Cardiac septum (tissue), 1 donor: ENCODE results near the gene GLRA1. TPM values are rescaled to one million over a fixed set of nuclear protein-coding genes. Genes with fewer than 3 reads are reported as not detected.
"Not testable (repeated sequence)": the region's sequence is repeated elsewhere in the genome, so short reads cannot be mapped to it uniquely, and the experiment has no call there.

Experiments
- DNase-seq: peaks from one replicate; pipeline ENCODE4 v3.0.0-alpha.2; 2020; ENCODE audit warnings: low spot score
- intact Hi-C: fragments of 100-400 bp; cut with DNase I; formaldehyde crosslinking; loops from one replicate; pipeline ENCODE4 v1.14.0; 2022
- total RNA-seq: library from RNA; stranded (reverse); fragmentation: NEBNext Ultra II Directional; extraction: Animal tissue kit (Norgen Biotek cat#: 25700); gene quantifications from one replicate; pipeline ENCODE4 v1.2.1, GENCODE V29; 2021
- donor health status: DM: no; HTN: no; CAD: no.

Gene GLRA1
- total RNA-seq, 1 donor from 2014 or later: not detected

DNA sequence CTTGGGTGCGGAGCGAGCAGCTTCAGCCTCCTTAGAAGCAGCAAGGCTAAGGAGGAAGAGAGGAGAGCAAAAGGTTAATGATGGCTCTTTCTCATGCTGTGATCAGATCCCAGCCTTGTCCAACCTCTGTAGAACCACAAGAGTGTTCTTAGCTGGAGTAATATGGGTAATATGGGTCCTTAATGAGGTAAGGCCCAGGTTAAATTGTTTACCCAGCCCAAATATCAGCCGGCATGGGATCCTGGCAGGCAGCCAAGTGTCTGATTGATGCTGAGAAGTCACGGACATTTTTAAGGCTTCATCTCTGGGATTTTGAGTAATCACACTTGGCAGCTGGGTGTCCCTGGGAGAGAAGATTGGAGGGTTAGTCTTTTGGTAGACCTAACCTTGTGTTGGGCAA is 32.3 kb downstream of the GLRA1 start:
- intact Hi-C loops: no loop called here
- no peak for DNase-seq

GRCh38 chr5:151890299-151890698 is 34.4 kb downstream of the GLRA1 start:
- DNase-seq: no peak
- intact Hi-C loops: no loop called here

DNA sequence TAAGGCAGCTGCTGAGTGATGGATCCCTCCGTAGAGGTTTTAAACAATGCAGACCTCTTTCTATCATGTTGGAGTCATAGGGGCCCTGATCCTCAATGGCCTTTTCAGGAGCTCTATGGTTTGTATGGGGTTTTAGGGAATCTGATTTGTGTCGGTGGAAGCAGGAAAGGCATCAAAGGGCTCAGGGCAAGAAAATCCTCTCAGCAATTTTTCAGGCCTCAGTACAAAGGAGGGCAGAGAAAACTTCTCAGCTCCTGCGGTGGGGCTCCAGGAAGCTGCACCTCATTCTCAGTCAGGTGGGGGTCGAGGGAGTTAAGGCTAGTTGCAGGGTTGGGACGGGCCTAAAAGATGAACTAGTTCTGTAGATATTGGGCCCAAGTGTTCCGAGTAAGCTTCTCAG is 35.0 kb downstream of the GLRA1 start:
- DNase-seq: no peak
- intact Hi-C loops: no loop called here

- DNase-seq: no peak
- intact Hi-C loops: no loop called here
These were observed 37.9 kb downstream of the GLRA1 start for GRCh38 chr5:151886546-151887275.

DNA sequence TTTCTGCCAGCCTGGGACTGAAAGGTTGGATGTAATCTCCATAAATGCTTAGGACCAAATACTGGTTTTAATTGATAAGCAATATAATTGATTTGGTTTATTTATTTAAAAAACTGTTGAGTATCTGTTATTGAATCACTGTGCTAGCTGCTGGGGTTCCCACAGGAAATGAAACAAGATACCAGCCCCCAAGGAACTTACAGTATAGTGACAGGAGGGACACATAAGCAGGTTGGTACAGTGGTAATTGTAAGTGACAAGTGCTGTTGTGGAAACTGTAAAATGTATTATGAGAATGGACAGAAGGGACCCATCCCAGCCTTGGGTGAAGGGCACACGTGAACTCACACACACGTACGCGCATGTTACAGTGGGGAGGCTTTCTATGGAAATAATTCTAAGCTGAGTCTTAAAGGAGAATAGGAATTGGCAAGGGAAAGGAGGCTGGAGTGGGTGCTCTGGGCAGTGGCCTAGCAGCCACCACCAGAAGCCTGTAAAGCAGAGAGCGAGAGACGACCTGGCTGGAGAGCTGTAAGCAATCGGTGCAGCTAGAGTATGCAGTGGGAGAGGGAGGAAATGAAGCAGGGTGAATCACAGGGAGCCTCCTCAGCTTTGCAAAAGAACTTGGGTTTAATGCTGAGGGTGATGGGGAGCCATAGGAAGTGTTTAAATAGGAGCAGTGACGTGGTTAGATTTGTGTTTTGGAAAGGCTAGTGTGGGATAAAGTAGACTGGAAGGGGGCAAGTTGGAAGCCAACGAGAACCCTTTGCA is 39.3 kb downstream of the GLRA1 start:
- intact Hi-C loops: no loop called here
- DNase-seq: no peak

DNA sequence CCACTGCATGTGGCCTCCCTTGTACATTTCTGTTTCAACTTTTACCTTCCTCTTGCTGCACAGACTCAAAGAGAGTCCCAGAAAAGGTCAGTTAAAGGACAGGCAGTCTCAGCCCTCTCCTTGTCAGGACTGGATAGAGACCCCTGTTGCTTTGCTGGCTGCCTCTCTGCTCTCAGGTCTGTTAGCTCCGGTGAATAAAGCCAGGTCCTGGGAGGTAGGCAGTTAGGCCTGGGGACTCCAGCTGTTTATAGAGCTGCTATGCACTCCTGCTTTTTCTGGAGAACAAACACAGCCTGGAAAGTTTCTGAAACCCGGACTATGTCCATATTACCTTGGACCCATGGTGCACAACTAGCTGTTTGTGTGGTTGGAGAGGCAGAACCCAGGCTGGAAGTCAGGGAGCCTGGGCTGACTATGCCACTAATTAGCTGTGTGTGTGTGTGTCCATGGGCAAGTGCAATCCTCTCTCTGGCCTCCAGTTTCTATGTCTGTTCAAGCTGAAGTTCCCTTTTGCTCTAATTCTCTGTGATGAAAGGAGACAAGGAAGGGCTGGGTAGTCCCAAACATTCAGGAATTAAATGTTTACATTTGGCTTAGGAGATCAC is 42.9 kb downstream of the GLRA1 start:
- intact Hi-C loops: loop anchor here (5.0 kb wide), 1 partner anchor 36 kb away; no protein-coding TSS in a partner anchor
- no peak for DNase-seq

DNA sequence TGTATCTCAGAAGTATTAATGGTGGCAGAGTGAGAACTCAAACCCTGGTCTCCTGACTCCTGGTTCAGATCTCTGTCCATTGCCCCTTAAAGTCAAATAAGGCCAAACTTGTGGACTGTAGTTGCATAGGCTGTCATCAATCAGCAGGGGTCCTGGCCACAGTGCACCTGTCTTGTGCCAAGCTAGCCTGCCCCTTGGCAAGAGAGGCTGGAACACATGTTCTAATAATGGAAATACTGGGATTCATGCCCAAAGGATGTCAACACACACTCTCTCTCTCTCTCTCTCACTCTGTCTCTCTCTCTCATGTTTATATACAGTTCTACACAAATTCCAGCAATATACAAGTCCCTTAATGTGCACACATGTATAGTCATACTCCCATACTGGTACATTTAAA is 44.3 kb downstream of the GLRA1 start:
- intact Hi-C loops: loop anchor here (5.0 kb wide), 1 partner anchor 37 kb away; no protein-coding TSS in a partner anchor
- DNase-seq: no peak

- DNase-seq: no peak
- intact Hi-C loops: no loop called here
These were observed 51.0 kb downstream of the GLRA1 start for GRCh38 chr5:151873701-151874100.

DNA sequence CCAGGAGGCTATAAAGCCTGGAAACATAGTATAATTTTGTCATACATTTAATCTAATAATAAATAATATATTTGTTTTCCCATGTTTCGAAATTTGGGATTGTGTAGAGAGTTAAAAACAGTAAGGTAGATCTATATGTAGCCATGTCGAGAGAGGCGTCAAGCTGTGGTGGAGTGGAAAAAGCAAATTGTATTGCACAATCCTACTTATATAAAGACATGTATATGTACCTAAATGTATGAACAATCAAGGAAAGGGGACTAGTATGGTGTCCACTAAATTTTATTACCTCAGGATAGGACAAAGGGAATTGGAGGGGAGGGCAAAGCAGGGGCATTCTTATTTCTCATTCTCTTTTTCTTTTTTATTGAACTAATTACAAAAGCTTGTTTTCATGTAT is 52.0 kb downstream of the GLRA1 start:
- intact Hi-C loops: no loop called here
- DNase-seq: no peak

DNA sequence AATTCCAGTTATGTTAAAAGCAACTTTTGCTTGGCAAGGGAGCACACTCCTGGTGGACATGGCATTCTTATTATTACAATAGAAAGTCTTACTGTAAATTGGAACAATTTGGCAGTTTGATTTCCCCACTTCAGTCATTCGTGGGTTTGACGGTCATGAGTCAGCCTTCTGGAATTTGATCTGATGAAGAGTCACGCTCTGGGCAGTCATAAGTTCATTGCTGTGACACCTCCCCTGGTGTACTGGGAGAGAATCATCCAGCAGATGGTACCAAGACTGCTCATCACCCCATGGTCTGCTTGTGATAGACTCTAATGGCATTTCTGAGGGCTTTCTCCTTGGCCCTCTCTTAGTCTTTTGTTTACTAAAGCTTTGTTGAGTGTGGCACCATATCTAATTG is 53.8 kb downstream of the GLRA1 start:
- DNase-seq: no peak

DNA sequence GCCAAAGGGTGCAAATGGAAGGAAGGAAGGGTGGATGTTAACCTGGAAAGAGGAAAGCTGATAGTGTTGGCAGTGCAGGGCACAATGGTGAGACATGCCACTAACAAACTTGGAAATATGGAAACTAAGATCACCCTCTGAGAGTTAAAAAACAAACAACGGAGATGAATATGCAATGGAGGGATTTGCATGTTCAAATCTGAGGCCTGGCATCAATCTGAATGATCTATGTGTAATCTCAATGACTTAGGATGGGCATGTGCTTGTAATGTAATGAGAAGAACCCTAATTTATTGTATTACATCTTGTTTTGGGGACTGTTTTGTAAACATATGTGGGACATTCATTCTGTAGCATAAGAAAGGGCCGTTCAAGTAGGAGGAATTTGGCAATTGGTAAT is 54.4 kb downstream of the GLRA1 start:
- DNase-seq: no peak
- intact Hi-C loops: no loop called here

More for the DNA sequence above, 53.8 kb downstream of the GLRA1 start:
- intact Hi-C loops: no loop called here

- intact Hi-C loops: no loop called here
- DNase-seq: no peak
These were observed 54.8 kb downstream of the GLRA1 start for GRCh38 chr5:151869843-151870242.

DNA sequence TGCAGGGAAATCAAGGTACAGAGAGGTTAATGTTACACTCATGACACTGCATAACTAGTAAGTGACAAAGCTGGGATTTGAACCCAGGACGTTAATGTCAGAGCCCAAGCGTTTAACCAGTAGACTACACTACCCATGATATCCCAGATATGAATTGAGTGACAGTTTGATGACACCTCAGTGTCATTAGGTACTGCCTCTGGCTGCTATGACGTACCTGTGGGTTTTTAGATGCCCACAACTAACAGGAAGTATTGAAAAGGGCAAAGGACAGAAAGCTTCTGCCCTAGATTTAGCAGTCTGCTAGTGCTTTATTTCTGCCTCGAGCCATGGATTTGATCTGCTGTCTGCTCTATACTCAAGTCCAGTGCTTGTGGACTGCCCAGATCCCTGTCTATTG is 56.2 kb downstream of the GLRA1 start:
- intact Hi-C loops: no loop called here

DNA sequence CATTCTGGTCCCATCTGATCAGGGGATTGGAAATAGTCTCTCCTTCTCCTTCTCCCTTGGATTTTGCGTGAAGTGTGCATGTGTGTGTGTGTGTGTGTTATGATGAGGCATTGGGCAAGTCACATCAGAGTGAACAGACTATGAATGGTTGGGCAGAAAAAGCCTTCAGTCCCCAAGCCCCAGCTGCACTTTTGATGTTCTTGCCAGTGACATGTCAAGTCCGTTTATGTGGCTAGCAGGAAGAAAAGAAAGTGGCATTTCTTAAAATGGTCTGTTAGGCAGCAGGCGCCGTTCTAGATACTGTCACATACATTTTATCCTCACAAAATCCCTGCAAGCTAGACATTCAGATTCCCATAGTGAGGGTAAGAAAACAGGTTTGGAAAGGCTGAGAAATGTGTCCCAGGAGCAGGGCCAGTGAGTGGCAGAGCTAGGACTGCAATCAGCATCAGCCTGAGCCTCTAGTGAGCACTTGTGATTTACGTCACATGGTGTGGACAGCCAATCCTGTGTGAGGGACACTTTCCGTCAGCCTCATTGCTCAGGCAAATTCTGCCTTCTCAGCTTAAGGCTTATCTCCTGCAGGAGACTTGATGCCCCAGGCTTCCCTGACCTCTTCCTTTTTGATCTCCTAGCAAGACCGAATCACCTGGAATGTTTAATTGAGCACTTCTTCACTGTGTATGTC is 60.4 kb downstream of the GLRA1 start:
- intact Hi-C loops: no loop called here
- no peak for DNase-seq

More for the DNA sequence above, 56.2 kb downstream of the GLRA1 start:
- DNase-seq: no peak

- DNase-seq: no peak
- intact Hi-C loops: no loop called here
These were observed 61.1 kb downstream of the GLRA1 start for GRCh38 chr5:151863566-151863965.

DNA sequence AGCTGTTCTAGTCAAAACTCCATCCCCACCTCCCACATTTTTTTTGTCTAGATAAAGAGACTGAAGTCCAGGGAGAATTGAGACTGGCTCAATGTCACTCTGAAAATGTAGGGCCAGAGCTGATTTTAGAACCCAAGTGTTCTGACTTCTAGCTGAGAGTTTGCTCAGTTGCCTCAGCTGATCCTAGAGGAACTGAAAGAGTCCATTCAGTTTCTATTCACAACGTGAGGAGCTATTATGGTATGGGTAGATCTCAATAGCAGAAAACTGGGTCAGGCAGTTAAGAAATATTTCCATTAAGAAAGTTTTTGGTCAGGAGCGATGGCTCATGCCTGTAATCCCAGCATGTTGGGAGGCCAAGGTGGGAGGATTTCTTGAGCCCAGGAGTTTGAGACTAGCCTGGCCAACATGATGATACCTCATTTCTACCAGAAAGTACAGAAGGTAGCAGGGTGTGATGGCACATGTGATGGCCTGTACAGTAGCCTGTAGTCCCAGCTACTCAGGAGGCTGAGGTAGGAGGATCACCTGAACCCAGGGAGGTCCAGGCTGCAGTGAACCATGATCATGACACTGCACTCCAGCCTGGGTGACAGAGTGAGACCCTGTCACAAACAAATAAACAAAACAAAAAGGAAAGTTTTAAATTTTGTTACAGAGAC is 61.7 kb downstream of the GLRA1 start:
- intact Hi-C loops: no loop called here
- DNase-seq: no peak

DNA sequence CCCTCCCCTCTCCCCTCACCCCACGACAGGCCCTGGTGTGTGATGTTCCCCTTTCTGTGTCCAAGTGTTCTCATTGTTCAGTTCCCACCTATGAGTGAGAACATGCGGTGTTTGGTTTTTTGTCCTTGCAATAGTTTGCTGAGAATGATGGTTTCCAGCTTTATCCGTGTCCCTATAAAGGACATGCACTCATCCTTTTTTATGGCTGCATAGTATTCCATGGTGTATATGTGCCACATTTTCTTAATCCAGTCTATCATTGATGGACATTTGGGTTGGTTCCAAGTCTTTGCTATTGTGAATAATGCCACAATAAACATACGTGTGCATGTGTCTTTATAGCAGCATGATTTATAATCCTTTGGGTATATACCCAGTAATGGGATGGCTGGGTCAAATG is 63.8 kb downstream of the GLRA1 start:
- DNase-seq, intact Hi-C loops: not testable (repeated sequence)

DNA sequence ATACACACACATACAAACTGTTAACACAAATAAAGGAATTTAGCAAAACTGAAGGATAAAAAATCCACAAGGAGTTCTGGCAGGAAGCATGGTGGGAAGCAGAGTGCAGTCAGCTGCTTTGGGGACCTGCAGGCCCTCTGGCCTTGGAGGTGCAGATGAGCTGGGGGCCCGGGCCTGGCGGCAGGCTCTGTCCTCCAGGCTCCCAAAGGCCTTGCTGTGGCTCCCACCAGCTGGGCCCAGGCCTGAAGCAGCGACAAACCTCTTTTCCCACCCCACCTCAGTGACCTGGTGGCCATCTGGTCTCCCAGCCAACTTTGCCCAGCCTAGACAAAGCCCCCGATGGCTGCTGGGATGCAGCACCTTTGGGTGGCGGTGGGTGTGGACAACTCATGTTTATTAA is 67.8 kb downstream of the GLRA1 start:
- DNase-seq: no peak
- intact Hi-C loops: no loop called here

GRCh38 chr5:151855701-151856100 is 69.0 kb downstream of the GLRA1 start:
- intact Hi-C loops: no loop called here

GRCh38 chr5:151847871-151848270 is 76.8 kb downstream of the GLRA1 start:
- intact Hi-C loops: no loop called here
- no peak for DNase-seq

More at GRCh38 chr5:151855701-151856100, 69.0 kb downstream of the GLRA1 start:
- no peak for DNase-seq
